Stimulated activated CD8-positive, alpha-beta memory T cell treated with anti-CD3 and anti-CD28 coated beads, Interleukin-4, amount 100 ng/mL, for 4 hours (primary cell): ENCODE results near the gene SMIM22.

Experiments
- DNase-seq, 2 donors: peaks; one replicate each; pipeline ENCODE4 v3.0.0-alpha.2; 2020; ENCODE audit warnings: low read depth in 2 of 2, low spot score in 1 of 2

Gene SMIM22

GRCh38 chr16:4795828-4796572, 831 bp downstream of the SMIM22 start:
- DNase-seq = no peak

DNA sequence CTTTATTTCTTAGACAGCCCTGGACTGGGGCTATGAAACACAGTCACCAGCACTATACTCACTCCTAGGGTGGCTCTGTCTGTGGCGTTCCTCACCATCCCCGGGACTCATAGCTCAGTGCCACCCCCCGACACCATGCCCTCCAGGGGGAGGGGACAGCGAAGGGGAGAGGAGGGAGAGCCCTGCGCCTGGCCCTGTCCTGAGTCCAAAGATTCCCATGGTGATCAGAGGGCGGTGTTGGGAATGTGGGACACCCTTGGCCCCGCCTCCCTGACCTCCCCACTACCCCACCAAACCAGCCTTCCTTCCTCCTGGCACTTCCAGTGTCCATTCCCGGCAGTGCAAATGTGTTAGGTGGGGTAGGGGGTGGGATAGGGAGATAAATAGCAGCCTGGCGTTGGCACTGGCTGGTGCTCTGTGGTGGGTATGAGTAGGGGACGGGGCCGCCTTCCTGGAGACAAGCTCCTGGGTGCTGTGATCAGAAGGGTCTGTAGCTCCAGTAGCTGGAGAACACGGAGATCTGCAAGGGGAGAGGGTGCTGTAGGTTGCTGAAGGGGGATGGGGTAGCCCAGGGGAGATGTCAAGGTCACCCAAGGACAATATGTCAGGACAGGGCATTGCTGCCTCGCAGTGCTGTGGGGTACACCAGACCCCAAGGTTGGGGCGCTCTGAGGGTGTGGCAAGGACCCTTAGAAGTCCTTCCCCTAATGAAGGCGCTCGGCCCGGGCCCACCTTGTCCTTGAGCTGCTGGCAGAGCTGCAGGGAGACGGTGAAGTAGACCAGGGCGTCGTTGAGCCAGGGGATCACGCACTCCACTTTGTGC, 2.0 kb downstream of the SMIM22 start:
- no peak for DNase-seq

DNA sequence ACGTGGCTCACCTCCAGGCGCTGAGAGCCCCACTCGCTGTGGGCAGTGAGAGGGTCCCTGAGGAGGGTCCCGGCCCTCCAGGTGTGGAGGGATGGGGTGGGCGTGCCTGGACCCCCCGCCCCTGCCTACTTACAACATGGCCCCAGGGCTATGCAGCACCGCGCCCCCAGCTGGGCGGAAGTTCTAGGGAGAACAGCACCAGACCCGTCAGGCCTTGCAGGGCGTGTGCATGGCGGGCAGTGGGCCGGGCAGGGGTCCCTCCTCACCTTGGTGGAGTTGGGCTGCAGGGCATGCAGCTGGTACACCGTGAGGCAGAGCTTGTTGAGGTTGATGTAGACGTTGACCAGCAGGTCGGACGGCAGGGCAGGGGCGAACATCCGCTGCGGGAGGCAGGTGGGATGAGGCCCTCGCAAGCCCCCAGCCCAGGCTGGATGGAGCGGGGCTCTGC, 2.7 kb downstream of the SMIM22 start:
- DNase-seq = no peak

GRCh38 chr16:4798456-4798855, 3.3 kb downstream of the SMIM22 start:
- no peak for DNase-seq

DNA sequence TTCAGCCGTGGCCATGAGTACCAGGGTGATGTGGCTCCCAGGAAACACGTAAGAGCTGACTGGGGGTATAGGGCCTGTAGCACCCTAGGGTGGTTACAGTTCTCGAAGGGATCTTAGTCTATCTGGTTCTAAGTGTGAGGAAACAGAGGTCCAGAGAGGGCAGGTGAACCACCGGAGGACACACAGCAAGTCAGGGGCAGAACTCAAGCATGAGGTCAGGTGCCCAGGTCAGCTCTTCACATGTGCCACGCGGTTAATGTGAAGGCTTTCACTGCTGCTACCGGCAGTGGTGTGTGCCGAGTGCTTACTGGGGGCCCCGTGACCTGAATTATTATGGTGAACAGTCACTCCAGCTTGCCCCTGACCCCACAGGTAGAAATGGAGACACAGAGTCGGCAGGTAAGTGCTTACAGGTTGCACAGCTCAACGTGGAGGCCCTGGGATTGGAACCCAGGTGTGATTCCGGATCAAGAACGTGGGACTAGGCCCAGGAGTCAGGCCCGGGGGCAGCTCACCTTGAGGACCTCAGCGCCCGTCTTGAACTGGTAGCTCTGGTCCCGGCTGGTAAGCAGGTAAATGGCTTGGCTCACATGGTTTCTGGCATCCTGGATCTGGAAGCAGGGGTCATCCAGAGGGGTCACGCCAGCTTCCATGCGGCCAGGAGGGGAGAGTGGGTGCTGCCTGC, 4.1 kb downstream of the SMIM22 start:
- DNase-seq = no peak

DNA sequence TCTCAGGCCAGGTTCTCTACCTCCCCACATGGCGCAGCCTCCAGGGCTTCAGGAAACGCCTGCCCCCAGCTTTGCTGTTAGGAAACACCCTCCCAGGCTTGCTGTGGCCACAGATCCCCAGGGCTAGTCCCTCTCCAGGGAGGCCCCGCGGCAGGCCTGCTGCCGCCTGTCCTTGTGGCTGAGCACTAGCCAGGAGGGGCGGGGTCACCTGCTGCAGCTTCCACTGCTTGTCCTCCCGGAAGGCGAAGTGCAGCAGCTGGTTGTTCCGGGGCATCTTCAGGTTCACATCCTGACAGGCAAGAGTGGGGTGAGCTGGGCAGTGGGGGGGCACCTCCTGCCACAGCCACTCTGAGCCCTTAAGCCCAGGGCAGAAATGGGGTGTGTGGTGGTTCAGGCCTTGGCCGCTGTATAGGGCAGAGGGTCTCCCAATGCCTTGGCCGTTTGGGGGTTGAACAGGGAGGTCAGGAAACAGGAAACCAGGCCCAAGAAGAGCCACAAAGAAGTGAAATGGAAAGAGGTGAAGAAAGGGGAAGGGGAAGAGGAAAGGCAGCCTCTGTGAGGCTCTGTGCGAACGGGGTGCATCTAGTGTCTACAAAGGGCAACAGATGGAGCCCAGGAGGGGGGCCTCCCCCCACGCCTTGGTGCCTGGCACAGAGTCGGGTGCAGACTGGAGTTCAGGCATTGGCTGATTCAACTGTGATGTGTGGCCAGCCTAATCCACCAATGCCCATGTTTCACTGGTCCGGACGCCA, 5.3 kb downstream of the SMIM22 start:
- DNase-seq = no peak

DNA sequence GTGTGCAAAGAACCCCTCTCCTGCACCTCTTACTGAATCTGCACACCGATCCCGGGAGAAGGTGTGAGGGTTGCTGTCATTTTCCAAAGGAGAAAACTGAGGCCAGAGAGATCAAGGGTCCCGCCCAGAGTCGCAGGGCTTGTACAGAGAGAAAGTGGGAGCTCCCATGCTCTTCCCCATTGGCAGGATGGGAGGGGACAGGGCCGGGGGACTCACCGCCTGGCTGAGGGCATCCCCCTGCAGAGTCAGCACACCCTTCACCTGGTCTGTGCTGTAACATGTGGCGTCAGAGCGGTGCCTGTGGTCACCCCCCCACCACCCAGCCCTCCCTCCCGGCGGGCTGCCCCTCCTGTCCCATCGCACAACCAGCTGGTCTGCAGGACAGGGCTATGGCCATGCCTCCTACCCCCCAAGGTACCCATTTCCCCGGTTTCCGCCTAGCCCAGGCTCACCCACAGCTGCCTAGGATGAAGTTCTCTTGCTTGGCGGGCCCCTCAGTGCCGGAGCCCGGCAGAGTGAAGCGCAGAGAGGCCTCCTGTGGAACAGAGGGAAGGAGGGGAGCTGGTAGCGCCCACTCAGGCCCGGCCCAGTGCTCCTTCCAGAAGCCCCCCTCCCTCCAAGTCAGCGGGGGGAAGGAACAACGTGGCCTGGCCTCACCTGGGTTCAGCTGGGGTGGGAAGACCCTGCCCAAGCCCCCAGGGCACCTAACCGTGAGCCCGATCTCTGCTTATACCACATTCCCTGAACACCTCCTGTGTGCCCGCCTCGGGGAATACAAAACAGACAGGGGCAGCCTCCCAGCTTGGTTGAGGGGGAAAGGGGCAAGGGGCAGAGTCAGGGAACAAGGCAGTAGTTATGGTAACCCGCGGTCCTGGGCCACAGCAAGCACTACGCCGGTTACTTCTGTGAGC, 6.1 kb downstream of the SMIM22 start:
- DNase-seq = no peak

GRCh38 chr16:4801962-4802658, 6.9 kb downstream of the SMIM22 start, which contains the start of gene ROGDI:
Gene ROGDI, minus strand, starts transcription at chr16:4802633. Its CDS starts 62 bp downstream, at chr16:4802571.
- DNase-seq = peak; percentile 42 to 53

GRCh38 chr16:4802659-4803287, 7.6 kb downstream of the SMIM22 start:
- peak; percentile 73 to 78 for DNase-seq

DNA sequence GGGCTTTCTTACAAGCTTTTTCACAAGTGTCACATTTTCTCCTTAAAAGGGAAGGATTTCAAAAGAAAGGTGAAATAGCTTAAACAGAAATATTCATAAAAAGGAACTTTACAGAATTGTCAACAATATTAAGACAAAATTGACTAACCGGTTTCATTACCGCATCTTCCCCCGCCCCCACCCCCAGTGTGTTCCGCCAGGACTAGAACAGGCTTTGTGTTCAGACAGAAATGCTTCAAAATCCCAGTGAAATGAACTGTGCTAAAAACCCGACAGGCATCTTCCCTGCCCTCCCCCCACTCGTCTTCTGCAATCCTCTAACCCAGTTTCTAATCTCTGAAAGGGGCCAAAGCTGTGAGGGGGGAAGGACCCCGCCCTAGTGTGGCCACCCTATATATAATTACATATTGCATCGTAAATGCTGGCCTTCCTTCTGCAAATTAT, 8.3 kb downstream of the SMIM22 start:
- DNase-seq = no peak

- no peak for DNase-seq
Observed at GRCh38 chr16:4803898-4804762, 9.0 kb downstream of the SMIM22 start.

DNA sequence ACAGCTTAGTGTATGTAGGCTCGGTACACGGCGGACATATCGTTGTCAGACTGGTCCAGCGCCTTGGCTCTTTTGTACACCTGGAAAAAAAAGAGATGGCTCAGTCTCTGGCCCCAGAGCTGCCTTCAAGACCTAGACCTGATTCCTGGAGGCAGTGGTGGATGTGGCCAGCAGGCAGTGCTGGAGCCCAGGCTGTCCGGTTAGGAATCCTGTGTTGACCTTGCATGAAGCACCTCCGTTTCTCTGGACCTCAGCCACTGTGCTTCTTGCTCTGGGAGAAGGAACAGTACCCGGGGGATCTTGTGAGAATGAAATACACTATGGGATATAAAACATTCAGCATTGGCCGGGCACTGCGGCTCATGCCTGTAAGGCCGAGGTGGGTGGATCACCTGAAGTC, 10.1 kb downstream of the SMIM22 start:
- DNase-seq = no peak

GRCh38 chr16:4806280-4806679, 11.1 kb downstream of the SMIM22 start:
- no peak for DNase-seq

DNA sequence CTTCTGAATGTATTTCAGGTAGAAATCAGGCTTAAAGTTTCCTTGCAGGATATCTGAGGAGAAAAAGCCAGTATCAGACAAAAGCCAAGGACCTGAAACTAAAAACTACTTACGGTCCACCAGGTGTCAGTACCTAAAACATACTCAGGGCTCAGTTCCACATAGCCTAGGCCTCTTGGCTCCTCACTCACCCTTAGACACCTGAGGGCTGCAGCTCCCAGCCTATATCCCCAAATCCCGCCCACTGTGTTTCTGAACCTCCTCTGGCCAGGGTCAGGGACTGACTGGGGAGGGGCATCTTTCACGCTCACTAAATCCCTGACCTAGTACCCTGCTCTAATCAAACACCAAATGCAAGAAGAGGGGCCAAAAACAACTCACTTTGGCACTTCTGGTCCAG, 16.1 kb downstream of the SMIM22 start:
- no peak for DNase-seq

DNA sequence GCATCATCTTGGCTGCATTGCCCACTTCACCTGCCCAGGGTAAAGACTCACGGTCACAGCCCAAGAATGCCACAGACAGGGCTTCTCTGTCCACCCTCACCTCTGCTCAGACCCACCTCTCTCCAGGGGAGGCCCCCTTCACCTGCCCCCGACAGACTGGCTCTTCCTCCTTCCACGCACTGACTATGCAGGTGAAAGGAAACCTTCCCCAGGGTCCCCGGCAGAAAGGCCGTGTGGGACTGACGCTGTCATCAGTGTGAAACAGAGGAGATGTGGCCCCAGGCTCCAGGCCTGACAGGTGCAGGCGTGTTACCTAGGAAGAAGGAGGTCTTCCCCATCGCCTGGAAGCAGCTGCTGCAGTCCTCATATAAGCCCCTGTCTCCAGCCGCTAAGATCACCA, 16.6 kb downstream of the SMIM22 start:
- DNase-seq = no peak

DNA sequence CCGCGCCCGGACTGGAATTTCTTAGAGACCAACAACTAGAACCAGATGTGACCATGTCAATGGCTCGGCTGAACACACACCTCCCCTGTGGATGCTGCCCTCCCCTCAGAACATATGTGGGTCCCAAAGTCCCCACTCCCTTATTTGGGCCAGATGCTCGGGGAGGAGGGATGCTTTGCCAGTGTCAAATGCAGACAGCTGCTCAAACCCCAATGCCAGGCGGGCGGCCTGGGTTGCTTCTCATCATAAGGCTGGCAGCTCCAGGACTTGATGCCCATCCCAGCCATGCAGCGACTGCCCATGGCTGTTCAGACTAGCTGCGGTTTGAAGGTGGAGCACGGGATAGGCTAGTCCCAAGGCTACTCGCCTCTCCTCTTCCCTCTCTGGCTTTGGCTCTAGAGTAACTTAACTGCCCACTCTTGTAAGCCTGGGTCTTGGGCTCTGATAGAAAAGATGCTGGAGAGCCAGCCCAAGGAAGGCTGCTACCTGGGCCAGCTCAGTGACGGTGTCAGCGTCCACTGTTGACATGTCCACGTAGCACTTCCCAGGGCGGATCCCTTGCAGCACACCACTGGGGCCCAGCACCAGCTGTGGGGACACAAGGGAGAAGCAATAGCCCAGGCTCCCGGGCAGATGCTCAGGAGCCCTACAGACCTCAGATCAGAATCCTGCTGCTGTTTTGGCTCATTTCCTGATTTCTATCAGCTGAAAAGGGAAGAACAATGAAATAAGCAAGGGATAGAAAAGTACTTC, 18.3 kb downstream of the SMIM22 start:
- no peak for DNase-seq

GRCh38 chr16:4814046-4814445, 18.9 kb downstream of the SMIM22 start:
- no peak for DNase-seq
